Measurements from ENCODE around the gene CRAT. TPM values are rescaled to one million over a fixed set of nuclear protein-coding genes. Genes with fewer than 3 reads are reported as not detected.
A peak's percentile ranks its signal among the peaks of the same experiment; 100 is the strongest.

Gene CRAT
- total RNA-seq (2021): 10.1 and 16.2 TPM in 2 replicates
- percentile 39 among the genes with signal in this experiment for Bru-seq, nascent RNA
- BruChase-seq, experiment 1, labeled RNA remaining after a 2-hour chase: percentile 42 among the genes with signal in this experiment
- percentile 45 among the genes with signal in this experiment for BruChase-seq, experiment 2, labeled RNA remaining after a 6-hour chase
- long read RNA-seq, transcript CRAT-201 (14 exons, 2,763 nt): major isoform, 20 of 31 reads
- long read RNA-seq, partial matches to known transcripts: 3 of 31 reads
- long read RNA-seq, other reads (novel, unspliced or antisense): 5 of 31 reads

GRCh38 chr9:129110740-129111527 lies at the start of gene CRAT, which contains the start of gene PTPA:
TSS of gene CRAT (minus strand) at chr9:129110793. CDS start at chr9:129110509, 284 bp downstream.
TSS of gene PTPA (plus strand) at chr9:129111415. CDS start at chr9:129111601, 186 bp downstream.
- peak; percentile 95 for DNase-seq (ENCODE audit: low spot score)
- Histone ChIP-seq H3K4me3 (ENCODE audit: low read depth, low read length, poor library complexity, severe bottlenecking) (peak within 1 kb of the TSS; percentile 88), H3K9me3 (ENCODE audit: low read depth, low read length, poor library complexity, severe bottlenecking) (no peaks in the 10 kb centered on the region), H3K36me3 (ENCODE audit: insufficient read depth, low read length, poor library complexity, severe bottlenecking) (no peaks in the 10 kb centered on the region), H3K4me1 (ENCODE audit: insufficient read depth, low read length, poor library complexity, severe bottlenecking) (peaks cover 11% of the 10 kb centered on the region), H3K27ac (ENCODE audit: low read depth, low read length, poor library complexity, severe bottlenecking) (peak within 1 kb of the TSS; percentile 94), H3K27me3 (replicated peaks; ENCODE audit: insufficient read depth, low read depth, low read length, poor library complexity) (no peaks in the 10 kb centered on the region)
- BruUV-seq (replicated peaks): no TSS peak
- ChIA-PET CTCF (interaction anchor here (0.6 to 0.7 kb wide), 3 partner anchors 194 to 861 kb away, joined by 3 to 4 read pairs (median 3); no protein-coding TSS in a partner anchor), POLR2A (ENCODE audit: low non-redundant PET) (interaction anchor here (0.5 kb wide), 1 partner anchor 1210 kb away, joined by 14 read pairs; no protein-coding TSS in a partner anchor)
- no peak for TF ChIP-seq EZH2 (IDR thresholded peaks at IDR 0.05; ENCODE audit: borderline replicate concordance, low read depth, low read length, poor library complexity, severe bottlenecking)
- no peak for TF ChIP-seq CTCF (conservative IDR thresholded peaks at IDR 0.05; ENCODE audit: low read depth, low read length)
- intact Hi-C loops (cut with micrococcal nuclease; ENCODE audit: unreplicated experiment): loop anchor here (2.0 kb wide), 2 partner anchors 16 to 30 kb away; partner anchors contain the start of gene DOLPP1

GRCh38 chr9:129156163-129156562 lies 45.6 kb upstream of the CRAT start:
- TF ChIP-seq CTCF (conservative IDR thresholded peaks at IDR 0.05; ENCODE audit: low read depth, low read length) (no peak), EZH2 (IDR thresholded peaks at IDR 0.05; ENCODE audit: borderline replicate concordance, low read depth, low read length, poor library complexity, severe bottlenecking) (no peak)
- no peaks in the 10 kb centered on the region for H3K36me3 ChIP-seq (ENCODE audit: insufficient read depth, low read length, poor library complexity, severe bottlenecking)
- POLR2A ChIA-PET (ENCODE audit: low non-redundant PET): no interaction called here
- H3K27ac ChIP-seq (ENCODE audit: low read depth, low read length, poor library complexity, severe bottlenecking): no peak overlapping the region
- no peak overlapping the region for H3K4me3 ChIP-seq (ENCODE audit: low read depth, low read length, poor library complexity, severe bottlenecking)
- no peaks in the 10 kb centered on the region for H3K27me3 ChIP-seq (replicated peaks; ENCODE audit: insufficient read depth, low read depth, low read length, poor library complexity)
- H3K4me1 ChIP-seq (ENCODE audit: insufficient read depth, low read length, poor library complexity, severe bottlenecking): no peaks in the 10 kb centered on the region
- BruUV-seq (replicated peaks): no TSS peak
- H3K9me3 ChIP-seq (ENCODE audit: low read depth, low read length, poor library complexity, severe bottlenecking): no peaks in the 10 kb centered on the region
- CTCF ChIA-PET: interaction anchor here (0.6 kb wide), 1 partner anchor 16 kb away, joined by 5 read pairs; no protein-coding TSS in a partner anchor
- intact Hi-C loops (cut with micrococcal nuclease; ENCODE audit: unreplicated experiment): no loop called here
- no peak for DNase-seq (ENCODE audit: low spot score)

GRCh38 chr9:129154866-129155477 lies 44.4 kb upstream of the CRAT start:
- no TSS peak for BruUV-seq (replicated peaks)
- Histone ChIP-seq H3K27ac (ENCODE audit: low read depth, low read length, poor library complexity, severe bottlenecking) (no peak overlapping the region), H3K4me1 (ENCODE audit: insufficient read depth, low read length, poor library complexity, severe bottlenecking) (no peaks in the 10 kb centered on the region), H3K27me3 (replicated peaks; ENCODE audit: insufficient read depth, low read depth, low read length, poor library complexity) (no peaks in the 10 kb centered on the region), H3K9me3 (ENCODE audit: low read depth, low read length, poor library complexity, severe bottlenecking) (no peaks in the 10 kb centered on the region), H3K36me3 (ENCODE audit: insufficient read depth, low read length, poor library complexity, severe bottlenecking) (no peaks in the 10 kb centered on the region), H3K4me3 (ENCODE audit: low read depth, low read length, poor library complexity, severe bottlenecking) (no peak overlapping the region)
- ChIA-PET POLR2A (ENCODE audit: low non-redundant PET) (no interaction called here), CTCF (no interaction called here)
- no peak for DNase-seq (ENCODE audit: low spot score)
- TF ChIP-seq EZH2 (IDR thresholded peaks at IDR 0.05; ENCODE audit: borderline replicate concordance, low read depth, low read length, poor library complexity, severe bottlenecking): no peak
- TF ChIP-seq CTCF (conservative IDR thresholded peaks at IDR 0.05; ENCODE audit: low read depth, low read length): no peak
- intact Hi-C loops (cut with micrococcal nuclease; ENCODE audit: unreplicated experiment): no loop called here

All from A673 (cell line).